HepG2 (cell line): ENCODE results near the gene ZNF446.

Experiments used
- FOSL1 ChIP-seq: sonication (generic); formaldehyde crosslinking; IDR thresholded peaks from 2 replicates; pipeline ENCODE4 v1.9.0; 2021; ENCODE audit warnings: missing genetic modification reagents, borderline replicate concordance
- HOXA9 ChIP-seq: sonication (generic); formaldehyde crosslinking; IDR thresholded peaks from 2 replicates; pipeline ENCODE4 v1.8.1; 2022; ENCODE audit warnings: missing genetic modification reagents, mild to moderate bottlenecking, moderate library complexity, borderline replicate concordance
- JUND ChIP-seq: sonication (generic); formaldehyde crosslinking; IDR thresholded peaks from 2 replicates; pipeline ENCODE4 v1.8.0; 2022; ENCODE audit warnings: mild to moderate bottlenecking, missing genetic modification reagents
- POLR2A ChIP-seq, 2 experiments: IDR thresholded peaks; 2 replicates each; pipeline ENCODE4 v1.6.1; 2011; ENCODE audit warnings: low read depth in 2 of 2, low read length in 2 of 2, mild to moderate bottlenecking in 1 of 2, moderate library complexity in 1 of 2; ENCODE audit not compliant: insufficient read depth in 1 of 2
- SP1 ChIP-seq, 2 experiments: fragments of 450-650 bp in 1 of 2; sonication (generic) in 1 of 2; formaldehyde crosslinking in 1 of 2; IDR thresholded peaks; 2 replicates each; pipeline versions ENCODE4 v1.4.0 to v1.6.1; 2016 to 2020; ENCODE audit warnings: missing genetic modification reagents in 1 of 2
- TOPORS ChIP-seq: sonication (generic); formaldehyde crosslinking; IDR thresholded peaks from 2 replicates; pipeline ENCODE4 v1.8.0; 2023; ENCODE audit warnings: mild to moderate bottlenecking, missing genetic modification reagents
- ZNF274 ChIP-seq: sonication (generic); formaldehyde crosslinking; IDR thresholded peaks from 2 replicates; pipeline ENCODE4 v1.5.1; 2020; ENCODE audit warnings: mild to moderate bottlenecking, missing genetic modification reagents
- ZNF543 ChIP-seq: sonication (generic); formaldehyde crosslinking; IDR thresholded peaks from 2 replicates; pipeline ENCODE4 v1.4.0; 2020; ENCODE audit warnings: mild to moderate bottlenecking, missing genetic modification reagents
- ZNF678 ChIP-seq: sonication (generic); formaldehyde crosslinking; IDR thresholded peaks from 2 replicates; pipeline ENCODE4 v1.4.0; 2020; ENCODE audit warnings: mild to moderate bottlenecking, missing genetic modification reagents
- ZNF792 ChIP-seq: IDR thresholded peaks from 2 replicates; pipeline ENCODE4 v1.6.1; 2016
- TF ChIP-seq, protein P1 (sequence below): sonication (generic); formaldehyde crosslinking; IDR thresholded peaks from 2 replicates; pipeline ENCODE4 v1.5.0; 2020; ENCODE audit warnings: mild to moderate bottlenecking, missing genetic modification reagents, moderate library complexity
- TF ChIP-seq, protein P2 (sequence below): sonication (generic); formaldehyde crosslinking; IDR thresholded peaks from 2 replicates; pipeline ENCODE4 v1.5.0; 2020; ENCODE audit warnings: missing genetic modification reagents, mild to moderate bottlenecking, borderline replicate concordance
- TF ChIP-seq, protein P3 (sequence below), 2 experiments: IDR thresholded peaks; 2 replicates each; pipeline ENCODE4 v1.6.1; 2011 to 2012; ENCODE audit warnings: low read length in 2 of 2, borderline replicate concordance in 1 of 2, low read depth in 1 of 2, mild to moderate bottlenecking in 1 of 2, moderate library complexity in 1 of 2

DNA sequence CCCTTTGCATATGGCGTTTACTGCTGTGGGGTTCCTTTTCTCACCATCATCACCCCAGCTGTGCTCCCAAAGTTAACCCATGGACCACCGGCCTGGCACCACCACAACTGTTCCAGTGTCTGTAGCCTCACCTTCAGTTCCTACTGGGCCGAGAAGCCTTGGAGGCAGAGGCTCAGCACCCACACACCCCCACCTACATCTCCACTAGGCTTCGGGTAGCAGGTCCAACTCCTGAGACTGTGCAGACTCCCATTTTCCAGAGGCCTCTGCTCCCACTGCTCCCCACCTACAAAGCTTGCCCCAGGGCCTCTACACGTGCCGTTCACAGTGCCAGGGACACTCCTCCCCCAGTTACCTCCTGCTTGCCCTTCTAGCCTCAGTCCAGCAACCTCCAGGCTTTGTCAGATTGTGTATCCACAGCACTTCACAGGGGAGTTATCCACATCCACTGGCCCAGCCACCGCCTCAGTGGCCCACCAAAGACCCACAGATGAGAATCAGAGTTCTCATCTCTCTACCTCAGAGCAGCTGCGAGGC, 21.6 kb downstream of the ZNF446 start:
- TF ChIP-seq, protein P1, sequence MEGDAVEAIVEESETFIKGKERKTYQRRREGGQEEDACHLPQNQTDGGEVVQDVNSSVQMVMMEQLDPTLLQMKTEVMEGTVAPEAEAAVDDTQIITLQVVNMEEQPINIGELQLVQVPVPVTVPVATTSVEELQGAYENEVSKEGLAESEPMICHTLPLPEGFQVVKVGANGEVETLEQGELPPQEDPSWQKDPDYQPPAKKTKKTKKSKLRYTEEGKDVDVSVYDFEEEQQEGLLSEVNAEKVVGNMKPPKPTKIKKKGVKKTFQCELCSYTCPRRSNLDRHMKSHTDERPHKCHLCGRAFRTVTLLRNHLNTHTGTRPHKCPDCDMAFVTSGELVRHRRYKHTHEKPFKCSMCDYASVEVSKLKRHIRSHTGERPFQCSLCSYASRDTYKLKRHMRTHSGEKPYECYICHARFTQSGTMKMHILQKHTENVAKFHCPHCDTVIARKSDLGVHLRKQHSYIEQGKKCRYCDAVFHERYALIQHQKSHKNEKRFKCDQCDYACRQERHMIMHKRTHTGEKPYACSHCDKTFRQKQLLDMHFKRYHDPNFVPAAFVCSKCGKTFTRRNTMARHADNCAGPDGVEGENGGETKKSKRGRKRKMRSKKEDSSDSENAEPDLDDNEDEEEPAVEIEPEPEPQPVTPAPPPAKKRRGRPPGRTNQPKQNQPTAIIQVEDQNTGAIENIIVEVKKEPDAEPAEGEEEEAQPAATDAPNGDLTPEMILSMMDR (CRISPR knock-in tag): no peak
- TF ChIP-seq ZNF792: no peak
- no peak for TF ChIP-seq SP1 (IDR thresholded peaks at IDR 0.05)
- TF ChIP-seq SP1 (CRISPR knock-in tag; IDR thresholded peaks at IDR 0.05): no peak
- no peak for TF ChIP-seq POLR2A (IDR thresholded peaks at IDR 0.05; ENCODE audit: insufficient read depth in 1 of 2, low read depth in 2 of 2, low read length in 2 of 2)
- no peak for TF ChIP-seq TOPORS (CRISPR knock-in tag)
- no peak for TF ChIP-seq JUND
- TF ChIP-seq, protein P2, sequence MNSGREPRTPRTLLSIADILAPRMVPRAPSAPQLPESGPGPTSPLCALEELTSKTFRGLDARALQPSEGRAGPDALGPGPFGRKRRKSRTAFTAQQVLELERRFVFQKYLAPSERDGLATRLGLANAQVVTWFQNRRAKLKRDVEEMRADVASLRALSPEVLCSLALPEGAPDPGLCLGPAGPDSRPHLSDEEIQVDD (CRISPR knock-in tag): no peak
- no peak for TF ChIP-seq FOSL1 (CRISPR knock-in tag)
- no peak for TF ChIP-seq ZNF678 (CRISPR knock-in tag)
- no peak for TF ChIP-seq HOXA9
- no peak for TF ChIP-seq ZNF543 (CRISPR knock-in tag)
- no peak for TF ChIP-seq ZNF274 (CRISPR knock-in tag)
- TF ChIP-seq, protein P3, sequence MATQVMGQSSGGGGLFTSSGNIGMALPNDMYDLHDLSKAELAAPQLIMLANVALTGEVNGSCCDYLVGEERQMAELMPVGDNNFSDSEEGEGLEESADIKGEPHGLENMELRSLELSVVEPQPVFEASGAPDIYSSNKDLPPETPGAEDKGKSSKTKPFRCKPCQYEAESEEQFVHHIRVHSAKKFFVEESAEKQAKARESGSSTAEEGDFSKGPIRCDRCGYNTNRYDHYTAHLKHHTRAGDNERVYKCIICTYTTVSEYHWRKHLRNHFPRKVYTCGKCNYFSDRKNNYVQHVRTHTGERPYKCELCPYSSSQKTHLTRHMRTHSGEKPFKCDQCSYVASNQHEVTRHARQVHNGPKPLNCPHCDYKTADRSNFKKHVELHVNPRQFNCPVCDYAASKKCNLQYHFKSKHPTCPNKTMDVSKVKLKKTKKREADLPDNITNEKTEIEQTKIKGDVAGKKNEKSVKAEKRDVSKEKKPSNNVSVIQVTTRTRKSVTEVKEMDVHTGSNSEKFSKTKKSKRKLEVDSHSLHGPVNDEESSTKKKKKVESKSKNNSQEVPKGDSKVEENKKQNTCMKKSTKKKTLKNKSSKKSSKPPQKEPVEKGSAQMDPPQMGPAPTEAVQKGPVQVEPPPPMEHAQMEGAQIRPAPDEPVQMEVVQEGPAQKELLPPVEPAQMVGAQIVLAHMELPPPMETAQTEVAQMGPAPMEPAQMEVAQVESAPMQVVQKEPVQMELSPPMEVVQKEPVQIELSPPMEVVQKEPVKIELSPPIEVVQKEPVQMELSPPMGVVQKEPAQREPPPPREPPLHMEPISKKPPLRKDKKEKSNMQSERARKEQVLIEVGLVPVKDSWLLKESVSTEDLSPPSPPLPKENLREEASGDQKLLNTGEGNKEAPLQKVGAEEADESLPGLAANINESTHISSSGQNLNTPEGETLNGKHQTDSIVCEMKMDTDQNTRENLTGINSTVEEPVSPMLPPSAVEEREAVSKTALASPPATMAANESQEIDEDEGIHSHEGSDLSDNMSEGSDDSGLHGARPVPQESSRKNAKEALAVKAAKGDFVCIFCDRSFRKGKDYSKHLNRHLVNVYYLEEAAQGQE (IDR thresholded peaks at IDR 0.05; ENCODE audit: borderline replicate concordance in 1 of 2, low read depth in 1 of 2, low read length in 2 of 2): no peak
